GM06990 (cell line): ENCODE results near the gene ZNF592.

Experiments
- DNase-seq: peaks from one replicate; pipeline ENCODE4 v3.0.0-alpha.2; 2011; ENCODE audit not compliant: insufficient read length; ENCODE audit errors: extremely low read depth
- H3K27me3 ChIP-seq: replicated peaks from 2 replicates; pipeline ENCODE4 v1.6.0; 2011; ENCODE audit warnings: low read length; ENCODE audit not compliant: control insufficient read depth, insufficient read depth
- H3K36me3 ChIP-seq: 2 replicates; pipeline ENCODE4 v1.5.1; 2011; ENCODE audit warnings: low read length; ENCODE audit not compliant: control insufficient read depth, insufficient read depth
- H3K4me3 ChIP-seq: replicated peaks from 2 replicates; pipeline ENCODE4 v1.5.1; 2011; ENCODE audit warnings: low read depth, mild to moderate bottlenecking, control low read depth, low read length
- CTCF ChIP-seq: IDR thresholded peaks from 2 replicates; pipeline ENCODE4 v1.5.1; 2011; ENCODE audit warnings: low read length, control low read depth, mild to moderate bottlenecking, inconsistent platforms; ENCODE audit not compliant: insufficient read depth, poor library complexity, severe bottlenecking

The ZNF592 gene

GRCh38 chr15:84764585-84764984 is 16.2 kb downstream of the ZNF592 start:
- TF ChIP-seq CTCF = no peak
- Histone ChIP-seq H3K36me3 (peaks cover 12% of the 10 kb centered on the region), H3K27me3 (no peaks in the 10 kb centered on the region), H3K4me3 (no peak overlapping the region)
- DNase-seq = no peak

- H3K36me3 ChIP-seq = peaks cover 12% of the 10 kb centered on the region
Observed at GRCh38 chr15:84764989-84765388, 16.6 kb downstream of the ZNF592 start.

GRCh38 chr15:84765675-84766074 is 17.3 kb downstream of the ZNF592 start:
- H3K4me3 ChIP-seq = no peak overlapping the region
- no peak for TF ChIP-seq CTCF
- H3K36me3 ChIP-seq = peaks cover 12% of the 10 kb centered on the region
- H3K27me3 ChIP-seq = no peaks in the 10 kb centered on the region
- no peak for DNase-seq

More at GRCh38 chr15:84764989-84765388, 16.6 kb downstream of the ZNF592 start:
- H3K4me3 ChIP-seq = no peak overlapping the region
- no peaks in the 10 kb centered on the region for H3K27me3 ChIP-seq
- DNase-seq = no peak
- no peak for TF ChIP-seq CTCF

- no peak for TF ChIP-seq CTCF
Observed at GRCh38 chr15:84766461-84767035, 18.2 kb downstream of the ZNF592 start.

GRCh38 chr15:84772031-84772430 is 23.6 kb downstream of the ZNF592 start:
- Histone ChIP-seq H3K27me3 (no peaks in the 10 kb centered on the region), H3K36me3 (peaks cover 9% of the 10 kb centered on the region), H3K4me3 (no peak overlapping the region)
- no peak for TF ChIP-seq CTCF
- DNase-seq = no peak

More at GRCh38 chr15:84766461-84767035, 18.2 kb downstream of the ZNF592 start:
- DNase-seq = no peak
- no peak overlapping the region for H3K4me3 ChIP-seq
- no peaks in the 10 kb centered on the region for H3K27me3 ChIP-seq
- H3K36me3 ChIP-seq = peaks cover 12% of the 10 kb centered on the region

GRCh38 chr15:84772467-84772866 is 24.1 kb downstream of the ZNF592 start:
- no peak for TF ChIP-seq CTCF
- no peak for DNase-seq
- H3K27me3 ChIP-seq = no peaks in the 10 kb centered on the region
- peaks cover 5% of the 10 kb centered on the region for H3K36me3 ChIP-seq
- no peak overlapping the region for H3K4me3 ChIP-seq
